GM18507 (cell line): ENCODE measurements around the gene PSMD2.

ENCODE experiments used
- DNase-seq: peaks from one replicate; pipeline ENCODE4 v3.0.0; 2011; ENCODE audit warnings: low read depth; ENCODE audit not compliant: insufficient read length; ENCODE audit errors: extremely low spot score
- FAIRE-seq: peaks from 2 replicates; lab custom pipeline; 2011; peaks lifted over from hg19 to GRCh38; lab: Jason Lieb, UNC

The PSMD2 gene

GRCh38 chr3:184314700-184315542 is 15.9 kb downstream of the PSMD2 start:
- no peak for FAIRE-seq
- no peak for DNase-seq

GRCh38 chr3:184315543-184315867 is 16.5 kb downstream of the PSMD2 start:
- DNase-seq = no peak
- no peak for FAIRE-seq

GRCh38 chr3:184315871-184316661 is 17.0 kb downstream of the PSMD2 start:
- FAIRE-seq (no peak), DNase-seq (no peak)

GRCh38 chr3:184316792-184317191 is 17.8 kb downstream of the PSMD2 start:
- FAIRE-seq = no peak
- DNase-seq = no peak

GRCh38 chr3:184317201-184317600 is 18.2 kb downstream of the PSMD2 start:
- DNase-seq (no peak), FAIRE-seq (no peak)

- FAIRE-seq = no peak
- DNase-seq = no peak
Measured at GRCh38 chr3:184320104-184320445, 21.0 kb downstream of the PSMD2 start.

GRCh38 chr3:184321666-184322065 is 22.6 kb downstream of the PSMD2 start:
- no peak for FAIRE-seq
- DNase-seq = no peak

- DNase-seq (no peak), FAIRE-seq (no peak)
Measured at GRCh38 chr3:184322731-184323487, 23.9 kb downstream of the PSMD2 start.

GRCh38 chr3:184323696-184324095 is 24.7 kb downstream of the PSMD2 start:
- DNase-seq = no peak
- FAIRE-seq = no peak

GRCh38 chr3:184325269-184325668 is 26.2 kb downstream of the PSMD2 start:
- DNase-seq = no peak
- FAIRE-seq = no peak

- FAIRE-seq (no peak), DNase-seq (no peak)
Measured at GRCh38 chr3:184325715-184326369, 26.8 kb downstream of the PSMD2 start.

- no peak for FAIRE-seq
- no peak for DNase-seq
Measured at GRCh38 chr3:184327171-184327570, 28.1 kb downstream of the PSMD2 start.

- DNase-seq = no peak
- no peak for FAIRE-seq
Measured at GRCh38 chr3:184328516-184328915, 29.5 kb downstream of the PSMD2 start.

GRCh38 chr3:184332370-184333090 is 33.5 kb downstream of the PSMD2 start:
- FAIRE-seq (no peak), DNase-seq (no peak)

- FAIRE-seq (no peak), DNase-seq (no peak)
Measured at GRCh38 chr3:184333190-184333589, 34.1 kb downstream of the PSMD2 start.

- no peak for DNase-seq
- no peak for FAIRE-seq
Measured at GRCh38 chr3:184333700-184334099, 34.7 kb downstream of the PSMD2 start.

- DNase-seq = no peak
- no peak for FAIRE-seq
Measured at GRCh38 chr3:184334470-184335158, 35.6 kb downstream of the PSMD2 start.

- no peak for FAIRE-seq
Measured at GRCh38 chr3:184335291-184335660, 36.2 kb downstream of the PSMD2 start.

More at GRCh38 chr3:184335291-184335660, 36.2 kb downstream of the PSMD2 start:
- DNase-seq = no peak
